ENCODE data around the gene RCBTB1.
"Not testable (repeated sequence)": the region's sequence is repeated elsewhere in the genome, so short reads cannot be mapped to it uniquely, and the experiment has no call there.

DNA sequence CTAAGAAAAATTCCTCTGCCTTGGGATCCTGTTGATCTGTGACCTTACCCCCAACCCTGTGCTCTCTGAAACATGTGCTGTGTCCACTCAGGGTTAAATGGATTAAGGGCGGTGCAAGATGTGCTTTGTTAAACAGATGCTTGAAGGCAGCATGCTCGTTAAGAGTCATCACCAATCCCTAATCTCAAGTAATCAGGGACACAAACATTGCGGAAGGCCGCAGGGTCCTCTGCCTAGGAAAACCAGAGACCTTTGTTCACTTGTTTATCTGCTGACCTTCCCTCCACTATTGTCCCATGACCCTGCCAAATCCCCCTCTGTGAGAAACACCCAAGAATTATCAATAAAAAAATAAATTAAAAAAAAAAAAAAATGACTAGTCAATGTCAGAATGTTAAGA, 8.5 kb upstream of the RCBTB1 start:
- TF ChIP-seq, protein P1, sequence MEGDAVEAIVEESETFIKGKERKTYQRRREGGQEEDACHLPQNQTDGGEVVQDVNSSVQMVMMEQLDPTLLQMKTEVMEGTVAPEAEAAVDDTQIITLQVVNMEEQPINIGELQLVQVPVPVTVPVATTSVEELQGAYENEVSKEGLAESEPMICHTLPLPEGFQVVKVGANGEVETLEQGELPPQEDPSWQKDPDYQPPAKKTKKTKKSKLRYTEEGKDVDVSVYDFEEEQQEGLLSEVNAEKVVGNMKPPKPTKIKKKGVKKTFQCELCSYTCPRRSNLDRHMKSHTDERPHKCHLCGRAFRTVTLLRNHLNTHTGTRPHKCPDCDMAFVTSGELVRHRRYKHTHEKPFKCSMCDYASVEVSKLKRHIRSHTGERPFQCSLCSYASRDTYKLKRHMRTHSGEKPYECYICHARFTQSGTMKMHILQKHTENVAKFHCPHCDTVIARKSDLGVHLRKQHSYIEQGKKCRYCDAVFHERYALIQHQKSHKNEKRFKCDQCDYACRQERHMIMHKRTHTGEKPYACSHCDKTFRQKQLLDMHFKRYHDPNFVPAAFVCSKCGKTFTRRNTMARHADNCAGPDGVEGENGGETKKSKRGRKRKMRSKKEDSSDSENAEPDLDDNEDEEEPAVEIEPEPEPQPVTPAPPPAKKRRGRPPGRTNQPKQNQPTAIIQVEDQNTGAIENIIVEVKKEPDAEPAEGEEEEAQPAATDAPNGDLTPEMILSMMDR (IDR thresholded peaks at IDR 0.05), result not testable (repeated sequence)
- TF ChIP-seq SMC3 (IDR thresholded peaks at IDR 0.05), result not testable (repeated sequence)
